H1 (cell line): Measurements from ENCODE around the gene C1orf21. TPM values are rescaled to one million over a fixed set of nuclear protein-coding genes. Genes with fewer than 3 reads are reported as not detected.

ENCODE experiments used
- CTCF ChIA-PET: fragments of 300-600 bp; sonication (Branson Sonifier 250); formaldehyde crosslinking; loops from one replicate; lab custom pipeline; 2021; ENCODE audit not compliant: partially characterized antibody; lab: Charles Lee
- POLR2A ChIA-PET: fragments of 300-600 bp; sonication (Branson Sonifier 250); formaldehyde crosslinking; loops from one replicate; lab custom pipeline; 2021; ENCODE audit warnings: inconsistent platforms; ENCODE audit not compliant: partially characterized antibody; lab: Charles Lee
- DNase-seq, 2 experiments: peaks; one replicate each; pipeline versions ENCODE4 v3.0.0 to v3.0.0-alpha.2; 2010 to 2022; ENCODE audit warnings: low spot score in 2 of 2, low read depth in 1 of 2, mixed read lengths in 1 of 2
- FAIRE-seq: peaks from 2 replicates; lab custom pipeline; 2011; peaks lifted over from hg19 to GRCh38; lab: Jason Lieb, UNC
- H2AFZ ChIP-seq: 2 replicates; pipeline ENCODE4 v1.8.1; 2012; ENCODE audit warnings: low read length, inconsistent platforms
- H2AK5ac ChIP-seq: 2 replicates; pipeline ENCODE4 v1.6.1; 2013; ENCODE audit warnings: low read depth, low read length
- H2BK120ac ChIP-seq: replicated peaks from 2 replicates; pipeline ENCODE3; 2013; ENCODE audit warnings: low read depth, low read length, inconsistent platforms
- H2BK12ac ChIP-seq: 2 replicates; pipeline ENCODE4 v1.6.1; 2013; ENCODE audit warnings: low read depth, low read length
- H2BK15ac ChIP-seq: 2 replicates; pipeline ENCODE4 v1.6.1; 2013; ENCODE audit warnings: low read length
- H2BK20ac ChIP-seq: 2 replicates; pipeline ENCODE4 v1.6.1; 2013; ENCODE audit warnings: low read length
- H2BK5ac ChIP-seq: 2 replicates; pipeline ENCODE4 v1.6.1; 2013; ENCODE audit warnings: low read depth, low read length
- H3K14ac ChIP-seq: 2 replicates; pipeline ENCODE4 v1.6.1; 2013; ENCODE audit warnings: inconsistent platforms; ENCODE audit not compliant: insufficient read length
- H3K18ac ChIP-seq: 2 replicates; pipeline ENCODE4 v1.6.1; 2013; ENCODE audit warnings: low read length; ENCODE audit errors: extremely low read depth
- H3K23ac ChIP-seq: 2 replicates; pipeline ENCODE4 v1.6.1; 2013; ENCODE audit warnings: inconsistent platforms; ENCODE audit not compliant: insufficient read length
- H3K23me2 ChIP-seq: 2 replicates; pipeline ENCODE4 v1.6.1; 2013; ENCODE audit warnings: low read depth, low read length
- H3K27ac ChIP-seq: 2 replicates; pipeline ENCODE4 v1.6.1; 2011; ENCODE audit warnings: low read depth, low read length, inconsistent platforms
- H3K27me3 ChIP-seq, 4 experiments: replicated peaks in 1 of 4; 1 replicate in 1 of 4; 2 replicates in 3 of 4; pipeline versions ENCODE4 v1.6.1 to v1.8.1; 2011 to 2013; ENCODE audit warnings: low read length in 3 of 4, mild to moderate bottlenecking in 3 of 4, inconsistent platforms in 2 of 4, mixed read lengths in 2 of 4, moderate library complexity in 1 of 4; ENCODE audit not compliant: control insufficient read depth in 3 of 4, insufficient read depth in 3 of 4; ENCODE audit errors: extremely low read depth in 1 of 4
- H3K36me3 ChIP-seq, 4 experiments: 2 replicates each; pipeline versions ENCODE4 v1.6.1 to v1.8.1; 2011 to 2013; ENCODE audit warnings: mild to moderate bottlenecking in 4 of 4, low read length in 3 of 4, moderate library complexity in 2 of 4, control low read depth in 1 of 4, inconsistent platforms in 1 of 4; ENCODE audit not compliant: insufficient read depth in 4 of 4, control insufficient read depth in 2 of 4
- H3K4ac ChIP-seq: replicated peaks from 2 replicates; pipeline ENCODE3; 2013; ENCODE audit warnings: low read length, low read depth, mixed read lengths, inconsistent platforms; ENCODE audit not compliant: insufficient read length
- H3K4me1 ChIP-seq, 4 experiments: replicated peaks in 1 of 4; 1 replicate in 1 of 4; 2 replicates in 3 of 4; pipeline versions ENCODE4 v1.6.1 to v1.8.1; 2011 to 2013; ENCODE audit warnings: low read length in 3 of 4, inconsistent platforms in 2 of 4, mixed read lengths in 1 of 4; ENCODE audit not compliant: insufficient read depth in 4 of 4, control insufficient read depth in 3 of 4
- H3K4me2 ChIP-seq, 2 experiments: 2 replicates each; pipeline versions ENCODE4 v1.6.1 to v1.8.1; 2011 to 2013; ENCODE audit warnings: low read depth in 2 of 2, low read length in 2 of 2, control low read depth in 1 of 2, inconsistent platforms in 1 of 2, mild to moderate bottlenecking in 1 of 2; ENCODE audit not compliant: insufficient read depth in 1 of 2
- H3K4me3 ChIP-seq, 4 experiments: fragments of 200-600, 300-600 bp in 1 of 4; sonication (generic), shearing (Covaris generic), sonication (Bioruptor Twin) in 1 of 4; 2 replicates each; pipeline versions ENCODE4 v1.5.1 to v1.8.1; 2011 to 2016; ENCODE audit warnings: low read length in 4 of 4, low read depth in 3 of 4, control low read depth in 2 of 4, inconsistent platforms in 2 of 4, mild to moderate bottlenecking in 2 of 4, mixed read lengths in 1 of 4, moderate library complexity in 1 of 4; ENCODE audit not compliant: insufficient read depth in 2 of 4; ENCODE audit errors: extremely low read depth in 1 of 4
- H3K56ac ChIP-seq: replicated peaks from 2 replicates; pipeline ENCODE3; 2013; ENCODE audit warnings: low read depth, mild to moderate bottlenecking, mixed read lengths, low read length, inconsistent platforms; ENCODE audit not compliant: insufficient read length
- H3K79me1 ChIP-seq: 2 replicates; pipeline ENCODE4 v1.6.1; 2013; ENCODE audit warnings: low read depth, low read length, control low read depth
- H3K79me2 ChIP-seq, 2 experiments: 2 replicates each; pipeline versions ENCODE4 v1.6.1 to v1.8.1; 2012 to 2013; ENCODE audit warnings: low read length in 2 of 2, mild to moderate bottlenecking in 2 of 2, inconsistent platforms in 1 of 2; ENCODE audit not compliant: insufficient read depth in 2 of 2, control insufficient read depth in 1 of 2
- H3K9ac ChIP-seq, 4 experiments: replicated peaks in 1 of 4; 1 replicate in 1 of 4; 2 replicates in 3 of 4; pipeline versions ENCODE4 v1.6.1 to v1.8.1; 2011 to 2013; ENCODE audit warnings: low read depth in 3 of 4, low read length in 3 of 4, control low read depth in 2 of 4, mild to moderate bottlenecking in 2 of 4, moderate library complexity in 2 of 4, inconsistent platforms in 1 of 4; ENCODE audit errors: extremely low read depth in 1 of 4
- H3K9me3 ChIP-seq, 2 experiments: 2 replicates each; pipeline versions ENCODE4 v1.6.1 to v1.8.1; 2012 to 2013; ENCODE audit warnings: mild to moderate bottlenecking in 2 of 2, moderate library complexity in 2 of 2, control low read depth in 1 of 2, inconsistent platforms in 1 of 2, low read depth in 1 of 2, low read length in 1 of 2, mixed read lengths in 1 of 2; ENCODE audit not compliant: insufficient read depth in 2 of 2
- H4K20me1 ChIP-seq, 2 experiments: replicated peaks in 1 of 2; 2 replicates each; pipeline versions ENCODE3 to v1.8.1; 2011 to 2013; ENCODE audit warnings: inconsistent platforms in 2 of 2, low read length in 2 of 2, mild to moderate bottlenecking in 1 of 2; ENCODE audit not compliant: insufficient read depth in 2 of 2, control insufficient read depth in 1 of 2
- H4K5ac ChIP-seq: 2 replicates; pipeline ENCODE4 v1.6.1; 2013; ENCODE audit warnings: low read length, low read depth, mixed read lengths, inconsistent platforms; ENCODE audit not compliant: insufficient read length
- H4K8ac ChIP-seq: 2 replicates; pipeline ENCODE4 v1.8.0; 2013; ENCODE audit warnings: mild to moderate bottlenecking, moderate library complexity, low read length, inconsistent platforms; ENCODE audit not compliant: insufficient read depth; ENCODE audit errors: extremely low read depth
- H4K91ac ChIP-seq: replicated peaks from 2 replicates; pipeline ENCODE3; 2013; ENCODE audit warnings: low read length, mixed read lengths, inconsistent platforms; ENCODE audit not compliant: insufficient read length
- WGBS, 2 experiments: shearing (Covaris generic) in 1 of 2; methylation state at CpG; one replicate each; pipeline versions ENCODE4 v1.1.6 to v1.1.7; 2013 to 2015; ENCODE audit warnings: low lambda C conversion rate in 2 of 2, mixed read lengths in 2 of 2, inconsistent platforms in 1 of 2, low coverage in 1 of 2, missing lambda C conversion rate in 1 of 2; ENCODE audit not compliant: insufficient replicate concordance in 2 of 2, insufficient coverage in 1 of 2, insufficient read length in 1 of 2; ENCODE audit errors: extremely low coverage in 1 of 2, missing lambda C conversion rate in 1 of 2; 5-methylcytosine and 5-hydroxymethylcytosine counted together
- polyA plus RNA-seq, 7 experiments: library from polyadenylated mRNA; depleted of rRNA in 3 of 7; stranded (reverse) in 5 of 7; unstranded in 2 of 7; fragments of >200 nt in 5 of 7; fragments of 200-250 nt in 2 of 7; gene quantifications; 1 replicate in 5 of 7; 2 replicates in 1 of 7; 4 replicates in 1 of 7; pipeline versions ENCODE4 v1.2.1 to v1.2.3, GENCODE V29; 2011 to 2013; ENCODE audit warnings: missing spikeins in 2 of 7, mixed read lengths in 2 of 7
- total RNA-seq: library from RNA; stranded (reverse); fragmentation: NEBNext Ultra II Directional; extraction: Animal tissue kit (Norgen Biotek cat#: 25700); gene quantifications from 2 replicates; pipeline ENCODE4 v1.2.1, GENCODE V29; 2021

The C1orf21 gene
- total and polyA plus RNA-seq, 2 of the 8 experiments (the other 6 are each of a cell fraction or from before 2014, with no cell fraction given), result 16.6 to 51.0 TPM

- no peak overlapping the region for H3K4me3 ChIP-seq
- no peak overlapping the region for H3K56ac ChIP-seq
- no peak overlapping the region for H4K91ac ChIP-seq
- H3K4ac ChIP-seq, result no peak overlapping the region
- H2BK12ac ChIP-seq, result no peak overlapping the region
- H3K36me3 ChIP-seq, result 0 out of 8 replicates have a peak, but pooled peaks cover 0 to 2% (median 0%) of the 10 kb centered on the region in 4 experiments
- H3K4me2 ChIP-seq, result no peak overlapping the region
- H3K79me1 ChIP-seq, result peaks cover 5% of the 10 kb centered on the region
- DNase-seq, result no peak
- CTCF ChIA-PET, result interaction anchor here (1.3 kb wide), 1 partner anchor 206 kb away, joined by 4 read pairs; no protein-coding TSS in a partner anchor
- no peak overlapping the region for H2BK5ac ChIP-seq
- H3K23me2 ChIP-seq, result no peaks in the 10 kb centered on the region
- H3K27ac ChIP-seq, result no peak overlapping the region
- no peaks in the 10 kb centered on the region for H4K20me1 ChIP-seq
- H4K5ac ChIP-seq, result no peak overlapping the region
- no peak overlapping the region for H3K14ac ChIP-seq
- FAIRE-seq, result no peak
- H2BK15ac ChIP-seq, result no peak overlapping the region
- no peaks in the 10 kb centered on the region for H3K9me3 ChIP-seq
- H3K79me2 ChIP-seq, result peaks cover 0 to 94% of the 10 kb centered on the region in 2 experiments; a peak in 3 of 4 replicates
- H2AFZ ChIP-seq, result no peak overlapping the region
- no peak overlapping the region for H2BK20ac ChIP-seq
- no peak overlapping the region for H2AK5ac ChIP-seq
- 95% methylated on average over 3 of the region's 3 CpGs; no CpG with 5 or more reads in 1 of the 2 experiments for WGBS, 2 experiments
- no peak overlapping the region for H3K18ac ChIP-seq
- no peak overlapping the region for H3K23ac ChIP-seq
- H4K8ac ChIP-seq, result no peak overlapping the region
- POLR2A ChIA-PET, result interaction anchor here (0.6 to 0.9 kb wide), 2 partner anchors 9 to 190 kb away, joined by 3 to 4 read pairs; no protein-coding TSS in a partner anchor
- no peak overlapping the region for H2BK120ac ChIP-seq
- H3K27me3 ChIP-seq, result no peaks in the 10 kb centered on the region
- H3K9ac ChIP-seq, result no peak overlapping the region
- peaks cover 0 to 17% (median 9%) of the 10 kb centered on the region in 4 experiments; a peak in 4 of 7 replicates for H3K4me1 ChIP-seq
These were observed 70.7 kb downstream of the C1orf21 start for GRCh38 chr1:184457500-184457899.
